ENCODE results near the gene CD84. TPM values are rescaled to one million over a fixed set of nuclear protein-coding genes. Genes with fewer than 3 reads are reported as not detected.
A peak's percentile ranks its signal among the peaks of the same experiment; 100 is the strongest.

CD84 gene
- total RNA-seq, 3 donors from 2014 or later (not counting 1 experiment from before 2014, with no cell fraction given): 11.1 to 56.7 (median 12.9) TPM

DNA sequence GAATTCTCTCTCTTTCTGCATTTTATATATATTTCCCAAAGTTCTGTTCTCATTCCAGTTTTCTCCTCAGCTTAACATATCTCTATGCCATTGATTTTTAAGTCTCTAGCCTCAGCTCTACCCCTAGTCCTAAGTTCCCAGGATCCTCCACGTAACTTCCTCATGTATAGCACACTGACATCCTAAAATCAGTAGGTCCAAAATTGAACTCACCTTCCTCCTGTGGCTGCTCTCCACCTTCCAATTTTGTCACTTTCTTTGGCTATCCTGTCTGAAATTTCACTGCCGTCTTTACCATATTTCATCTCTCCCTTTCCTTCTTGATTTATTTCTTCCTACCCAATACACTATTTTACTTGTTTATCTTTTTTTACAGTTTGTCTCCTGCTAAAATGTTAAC, 57.7 kb downstream of the CD84 start:
- H3K36me3 Mint-ChIP-seq: no peaks in the 10 kb centered on the region
- Histone ChIP-seq H3K9me3 (ENCODE audit: control insufficient read depth, insufficient read depth, low read length) (no peaks in the 10 kb centered on the region), H3K4me3 (ENCODE audit: low read length) (peak overlapping the region; percentile 82), H3K4me1 (ENCODE audit: control insufficient read depth, insufficient read depth, low read length) (peaks cover 15% of the 10 kb centered on the region), H3K36me3 (ENCODE audit: control insufficient read depth, insufficient read depth, low read length) (no peaks in the 10 kb centered on the region), H3K27ac (ENCODE audit: low read length) (peak overlapping the region; percentile 90), H3K27me3 (ENCODE audit: control insufficient read depth, insufficient read depth, low read length) (no peaks in the 10 kb centered on the region)
- H3K4me1 Mint-ChIP-seq: peaks cover 66 to 74% of the 10 kb centered on the region in 2 donors
- ATAC-seq: no peak
- TF ChIP-seq, protein P1, sequence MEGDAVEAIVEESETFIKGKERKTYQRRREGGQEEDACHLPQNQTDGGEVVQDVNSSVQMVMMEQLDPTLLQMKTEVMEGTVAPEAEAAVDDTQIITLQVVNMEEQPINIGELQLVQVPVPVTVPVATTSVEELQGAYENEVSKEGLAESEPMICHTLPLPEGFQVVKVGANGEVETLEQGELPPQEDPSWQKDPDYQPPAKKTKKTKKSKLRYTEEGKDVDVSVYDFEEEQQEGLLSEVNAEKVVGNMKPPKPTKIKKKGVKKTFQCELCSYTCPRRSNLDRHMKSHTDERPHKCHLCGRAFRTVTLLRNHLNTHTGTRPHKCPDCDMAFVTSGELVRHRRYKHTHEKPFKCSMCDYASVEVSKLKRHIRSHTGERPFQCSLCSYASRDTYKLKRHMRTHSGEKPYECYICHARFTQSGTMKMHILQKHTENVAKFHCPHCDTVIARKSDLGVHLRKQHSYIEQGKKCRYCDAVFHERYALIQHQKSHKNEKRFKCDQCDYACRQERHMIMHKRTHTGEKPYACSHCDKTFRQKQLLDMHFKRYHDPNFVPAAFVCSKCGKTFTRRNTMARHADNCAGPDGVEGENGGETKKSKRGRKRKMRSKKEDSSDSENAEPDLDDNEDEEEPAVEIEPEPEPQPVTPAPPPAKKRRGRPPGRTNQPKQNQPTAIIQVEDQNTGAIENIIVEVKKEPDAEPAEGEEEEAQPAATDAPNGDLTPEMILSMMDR (IDR thresholded peaks at IDR 0.05): no peak
- 47% methylated on average over 2 of the region's 2 CpGs for WGBS (ENCODE audit: insufficient coverage)
- intact Hi-C loops (cut with micrococcal nuclease): loop anchor here (2.0 kb wide), 1 partner anchor 93 kb away; no protein-coding TSS in a partner anchor
- H3K4me3 Mint-ChIP-seq: peak overlapping the region; percentile 93
- no peaks in the 10 kb centered on the region for H3K9me3 Mint-ChIP-seq
- H3K27ac Mint-ChIP-seq: peak overlapping the region; percentile 93 to 96
- H3K27me3 Mint-ChIP-seq (ENCODE audit: low read depth in 2 of 2): no peaks in the 10 kb centered on the region
- DNase-seq: no peak

GRCh38 chr1:160520999-160521398, 58.3 kb downstream of the CD84 start:
- Mint-ChIP-seq H3K27ac (peak overlapping the region; percentile 93 to 96), H3K9me3 (no peaks in the 10 kb centered on the region), H3K4me1 (peaks cover 72 to 79% of the 10 kb centered on the region in 2 donors), H3K36me3 (no peaks in the 10 kb centered on the region), H3K4me3 (peak overlapping the region; percentile 93), H3K27me3 (ENCODE audit: low read depth in 2 of 2) (no peaks in the 10 kb centered on the region)
- H3K27ac ChIP-seq (ENCODE audit: low read length): peak overlapping the region; percentile 90
- peaks cover 15% of the 10 kb centered on the region for H3K4me1 ChIP-seq (ENCODE audit: control insufficient read depth, insufficient read depth, low read length)
- H3K9me3 ChIP-seq (ENCODE audit: control insufficient read depth, insufficient read depth, low read length): no peaks in the 10 kb centered on the region
- no peaks in the 10 kb centered on the region for H3K36me3 ChIP-seq (ENCODE audit: control insufficient read depth, insufficient read depth, low read length)
- peak in 1 of 2 donors; percentile 39 for DNase-seq
- ATAC-seq: peak in 1 of 3 donors; percentile 15
- TF ChIP-seq, protein P1 (IDR thresholded peaks at IDR 0.05): no peak
- intact Hi-C loops (cut with micrococcal nuclease): loop anchor here (2.0 kb wide), 1 partner anchor 92 kb away; no protein-coding TSS in a partner anchor
- no peaks in the 10 kb centered on the region for H3K27me3 ChIP-seq (ENCODE audit: control insufficient read depth, insufficient read depth, low read length)
- 0% methylated on average over 2 of the region's 3 CpGs for WGBS (ENCODE audit: insufficient coverage)
- H3K4me3 ChIP-seq (ENCODE audit: low read length): peak overlapping the region; percentile 82

DNA sequence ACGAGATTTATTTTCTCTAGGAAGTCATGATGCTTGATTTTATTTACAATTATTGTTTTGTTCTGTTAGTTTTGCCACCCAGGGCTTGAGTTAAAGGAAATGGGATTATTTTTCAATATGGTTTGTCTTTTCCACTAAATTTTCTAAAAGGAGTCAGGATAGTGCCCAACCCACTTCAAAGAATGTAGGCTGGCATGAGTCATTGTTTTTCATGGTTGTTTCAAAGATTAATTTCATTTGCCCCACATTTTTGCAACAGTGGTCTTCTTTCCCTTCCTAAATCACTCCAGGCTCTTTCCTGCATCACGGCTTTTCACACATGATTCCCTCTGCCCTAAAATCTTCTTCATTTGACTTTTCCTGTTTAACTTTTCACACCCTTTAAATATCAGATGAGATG, 58.7 kb downstream of the CD84 start:
- Mint-ChIP-seq H3K36me3 (no peaks in the 10 kb centered on the region), H3K4me3 (peak overlapping the region; percentile 93), H3K27ac (peak overlapping the region; percentile 93 to 96), H3K4me1 (peaks cover 76 to 84% of the 10 kb centered on the region in 2 donors), H3K9me3 (no peaks in the 10 kb centered on the region), H3K27me3 (ENCODE audit: low read depth in 2 of 2) (no peaks in the 10 kb centered on the region)
- ATAC-seq (peak in 1 of 3 donors; percentile 3), DNase-seq (no peak)
- TF ChIP-seq, protein P1 (IDR thresholded peaks at IDR 0.05): no peak
- Histone ChIP-seq H3K4me1 (ENCODE audit: control insufficient read depth, insufficient read depth, low read length) (peaks cover 15% of the 10 kb centered on the region), H3K36me3 (ENCODE audit: control insufficient read depth, insufficient read depth, low read length) (no peaks in the 10 kb centered on the region), H3K27ac (ENCODE audit: low read length) (peak overlapping the region; percentile 90), H3K27me3 (ENCODE audit: control insufficient read depth, insufficient read depth, low read length) (no peaks in the 10 kb centered on the region), H3K4me3 (ENCODE audit: low read length) (peak overlapping the region; percentile 82), H3K9me3 (ENCODE audit: control insufficient read depth, insufficient read depth, low read length) (no peaks in the 10 kb centered on the region)
- intact Hi-C loops (cut with micrococcal nuclease): loop anchor here (2.0 kb wide), 1 partner anchor 92 kb away; no protein-coding TSS in a partner anchor
- 4% methylated on average over 1 of the region's 2 CpGs for WGBS (ENCODE audit: insufficient coverage)

Measured in natural killer cell (primary cell).